Measurements from ENCODE around the gene MILR1.
A peak's percentile ranks its signal among the peaks of the same experiment; 100 is the strongest.

Gene MILR1, protein sequence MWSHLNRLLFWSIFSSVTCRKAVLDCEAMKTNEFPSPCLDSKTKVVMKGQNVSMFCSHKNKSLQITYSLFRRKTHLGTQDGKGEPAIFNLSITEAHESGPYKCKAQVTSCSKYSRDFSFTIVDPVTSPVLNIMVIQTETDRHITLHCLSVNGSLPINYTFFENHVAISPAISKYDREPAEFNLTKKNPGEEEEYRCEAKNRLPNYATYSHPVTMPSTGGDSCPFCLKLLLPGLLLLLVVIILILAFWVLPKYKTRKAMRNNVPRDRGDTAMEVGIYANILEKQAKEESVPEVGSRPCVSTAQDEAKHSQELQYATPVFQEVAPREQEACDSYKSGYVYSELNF

DNA sequence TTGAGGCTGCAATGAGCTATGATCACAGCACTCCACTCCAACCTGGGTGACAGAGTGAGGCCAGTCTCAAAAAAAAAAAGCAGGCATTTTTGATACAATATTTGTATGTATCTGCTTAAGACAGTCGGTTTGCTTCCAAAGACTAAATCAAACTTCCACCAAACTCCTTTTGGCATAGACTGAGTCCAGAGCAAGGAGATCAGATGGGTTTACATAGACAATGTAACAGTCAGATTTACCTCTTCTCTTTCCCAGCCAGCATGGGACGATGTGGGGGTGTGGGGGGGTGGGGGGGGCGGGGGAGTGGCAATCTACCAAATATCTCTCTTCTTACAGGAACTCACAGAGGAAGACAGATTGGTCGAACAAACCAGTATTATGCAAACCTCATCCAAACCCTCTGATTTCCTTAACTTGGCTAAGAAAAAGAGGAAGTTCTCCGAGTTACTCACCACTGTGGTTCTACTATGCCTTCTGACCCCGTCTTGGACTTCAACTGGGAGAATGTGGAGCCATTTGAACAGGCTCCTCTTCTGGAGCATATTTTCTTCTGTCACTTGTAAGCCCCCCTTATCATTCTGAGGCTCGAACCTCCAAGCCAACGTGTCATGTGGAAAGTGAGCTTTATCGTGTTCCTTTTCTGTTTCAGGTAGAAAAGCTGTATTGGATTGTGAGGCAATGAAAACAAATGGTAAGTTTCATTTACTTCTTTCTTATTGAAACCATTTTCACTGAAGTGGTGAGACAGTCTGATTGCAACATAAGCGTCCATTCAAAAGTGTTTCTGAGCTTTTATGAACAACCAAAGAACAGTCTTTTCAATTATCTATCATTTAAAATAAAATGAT lies at the start of gene MILR1:
TSS of gene MILR1 (plus strand) at position 451 of the 848 bp plus-strand sequence. CDS start at position 505, 54 bp downstream.
- H3K27ac ChIP-seq (ENCODE audit: low read length): no peak within 1 kb of the TSS
- H3K36me3 ChIP-seq (ENCODE audit: insufficient read depth, low read length): no peaks in the 10 kb centered on the region
- H3K9ac ChIP-seq (ENCODE audit: low read depth, low read length): no peak within 1 kb of the TSS
- no peaks in the 10 kb centered on the region for H3K9me3 ChIP-seq (ENCODE audit: insufficient read depth, low read length, severe bottlenecking)
- H4K20me1 ChIP-seq (ENCODE audit: insufficient read depth, low read length): no peaks in the 10 kb centered on the region
- no peaks in the 10 kb centered on the region for H3K27me3 ChIP-seq (ENCODE audit: insufficient read depth, low read length, poor library complexity)
- ATAC-seq (ENCODE audit: insufficient read depth, low read depth) (no peak), DNase-seq (no peak)
- no peak within 1 kb of the TSS for H3K4me2 ChIP-seq (ENCODE audit: insufficient read depth, low read length)
- no peaks in the 10 kb centered on the region for H3K4me1 ChIP-seq (ENCODE audit: insufficient read depth, low read length)
- H2AFZ ChIP-seq (ENCODE audit: low read depth, low read length): 0 out of 2 replicates have a peak within 1 kb of the TSS, but pooled peaks have one; percentile 17
- no peak within 1 kb of the TSS for H3K4me3 ChIP-seq (ENCODE audit: low read depth in 1 of 2, low read length in 2 of 2)
- TF ChIP-seq, protein P1, sequence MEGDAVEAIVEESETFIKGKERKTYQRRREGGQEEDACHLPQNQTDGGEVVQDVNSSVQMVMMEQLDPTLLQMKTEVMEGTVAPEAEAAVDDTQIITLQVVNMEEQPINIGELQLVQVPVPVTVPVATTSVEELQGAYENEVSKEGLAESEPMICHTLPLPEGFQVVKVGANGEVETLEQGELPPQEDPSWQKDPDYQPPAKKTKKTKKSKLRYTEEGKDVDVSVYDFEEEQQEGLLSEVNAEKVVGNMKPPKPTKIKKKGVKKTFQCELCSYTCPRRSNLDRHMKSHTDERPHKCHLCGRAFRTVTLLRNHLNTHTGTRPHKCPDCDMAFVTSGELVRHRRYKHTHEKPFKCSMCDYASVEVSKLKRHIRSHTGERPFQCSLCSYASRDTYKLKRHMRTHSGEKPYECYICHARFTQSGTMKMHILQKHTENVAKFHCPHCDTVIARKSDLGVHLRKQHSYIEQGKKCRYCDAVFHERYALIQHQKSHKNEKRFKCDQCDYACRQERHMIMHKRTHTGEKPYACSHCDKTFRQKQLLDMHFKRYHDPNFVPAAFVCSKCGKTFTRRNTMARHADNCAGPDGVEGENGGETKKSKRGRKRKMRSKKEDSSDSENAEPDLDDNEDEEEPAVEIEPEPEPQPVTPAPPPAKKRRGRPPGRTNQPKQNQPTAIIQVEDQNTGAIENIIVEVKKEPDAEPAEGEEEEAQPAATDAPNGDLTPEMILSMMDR (IDR thresholded peaks at IDR 0.05; ENCODE audit: borderline replicate concordance, extremely low read depth, low read length, poor library complexity, severe bottlenecking): no peak
- TF ChIP-seq EZH2 (IDR thresholded peaks at IDR 0.05; ENCODE audit: borderline replicate concordance, low read depth, low read length, severe bottlenecking): no peak
- H3K79me2 ChIP-seq (ENCODE audit: insufficient read depth, low read length): no peaks in the 10 kb centered on the region

DNA sequence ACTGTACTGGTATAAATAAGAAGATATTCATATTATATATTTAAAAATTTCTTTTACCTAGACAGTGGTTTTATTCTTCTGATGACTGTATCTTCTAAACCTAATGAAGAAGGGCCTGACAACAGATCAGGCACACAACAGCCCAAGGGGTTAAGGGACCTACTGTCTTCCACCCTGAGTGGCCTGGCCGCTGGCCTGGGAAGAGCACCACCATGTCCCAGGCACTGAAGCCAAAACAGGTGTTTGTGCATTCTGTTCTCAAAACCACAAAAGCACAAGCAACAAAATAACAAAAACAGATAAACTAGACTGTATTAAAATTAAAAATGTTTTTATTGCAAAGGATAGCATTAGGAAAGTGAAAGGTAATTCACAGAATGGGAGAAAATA lies 49.2 kb upstream of the MILR1 start:
- ATAC-seq (ENCODE audit: insufficient read depth, low read depth): no peak
- Histone ChIP-seq H4K20me1 (ENCODE audit: insufficient read depth, low read length) (no peaks in the 10 kb centered on the region), H3K79me2 (ENCODE audit: insufficient read depth, low read length) (peaks cover 12% of the 10 kb centered on the region), H2AFZ (ENCODE audit: low read depth, low read length) (no peak overlapping the region), H3K27ac (ENCODE audit: low read length) (no peak overlapping the region), H3K27me3 (ENCODE audit: insufficient read depth, low read length, poor library complexity) (no peaks in the 10 kb centered on the region), H3K36me3 (ENCODE audit: insufficient read depth, low read length) (no peaks in the 10 kb centered on the region), H3K9ac (ENCODE audit: low read depth, low read length) (no peak overlapping the region), H3K4me2 (ENCODE audit: insufficient read depth, low read length) (no peak overlapping the region), H3K9me3 (ENCODE audit: insufficient read depth, low read length, severe bottlenecking) (no peaks in the 10 kb centered on the region), H3K4me1 (ENCODE audit: insufficient read depth, low read length) (peaks cover 51% of the 10 kb centered on the region), H3K4me3 (ENCODE audit: low read depth in 1 of 2, low read length in 2 of 2) (no peak overlapping the region)
- no peak for DNase-seq
- TF ChIP-seq, protein P1 (IDR thresholded peaks at IDR 0.05; ENCODE audit: borderline replicate concordance, extremely low read depth, low read length, poor library complexity, severe bottlenecking): no peak
- TF ChIP-seq EZH2 (IDR thresholded peaks at IDR 0.05; ENCODE audit: borderline replicate concordance, low read depth, low read length, severe bottlenecking): no peak

DNA sequence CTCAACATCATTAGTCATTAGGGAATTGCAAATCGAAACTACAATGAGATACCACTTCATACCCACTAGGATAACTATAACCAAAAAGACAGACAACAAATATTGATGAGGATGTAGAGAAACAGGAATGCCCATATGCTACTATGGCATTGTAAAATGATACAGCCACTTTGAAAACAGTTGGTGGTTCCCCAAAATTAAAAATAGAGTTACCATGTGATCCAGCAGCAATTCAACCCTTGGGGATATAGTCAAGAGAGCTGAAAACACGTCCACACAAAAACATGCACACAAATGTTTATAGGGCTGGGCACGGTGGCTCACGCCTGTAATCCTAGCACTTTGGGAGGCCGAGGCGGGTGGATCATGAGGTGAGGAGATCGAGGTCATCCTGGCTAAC lies 48.3 kb upstream of the MILR1 start:
- Histone ChIP-seq H3K4me3 (ENCODE audit: low read depth in 1 of 2, low read length in 2 of 2) (no peak overlapping the region), H3K27me3 (ENCODE audit: insufficient read depth, low read length, poor library complexity) (no peaks in the 10 kb centered on the region), H3K9ac (ENCODE audit: low read depth, low read length) (no peak overlapping the region), H3K9me3 (ENCODE audit: insufficient read depth, low read length, severe bottlenecking) (no peaks in the 10 kb centered on the region), H3K36me3 (ENCODE audit: insufficient read depth, low read length) (no peaks in the 10 kb centered on the region), H3K4me1 (ENCODE audit: insufficient read depth, low read length) (peaks cover 47% of the 10 kb centered on the region), H3K27ac (ENCODE audit: low read length) (no peak overlapping the region), H2AFZ (ENCODE audit: low read depth, low read length) (no peak overlapping the region), H4K20me1 (ENCODE audit: insufficient read depth, low read length) (no peaks in the 10 kb centered on the region), H3K4me2 (ENCODE audit: insufficient read depth, low read length) (no peak overlapping the region), H3K79me2 (ENCODE audit: insufficient read depth, low read length) (peaks cover 10% of the 10 kb centered on the region)
- DNase-seq (no peak), ATAC-seq (ENCODE audit: insufficient read depth, low read depth) (no peak)
- TF ChIP-seq, protein P1 (IDR thresholded peaks at IDR 0.05; ENCODE audit: borderline replicate concordance, extremely low read depth, low read length, poor library complexity, severe bottlenecking): no peak
- no peak for TF ChIP-seq EZH2 (IDR thresholded peaks at IDR 0.05; ENCODE audit: borderline replicate concordance, low read depth, low read length, severe bottlenecking)
